Parathyroid adenoma (tissue), 2 donors: ENCODE data around the gene PLD4.

Source experiments
- H2AFZ ChIP-seq: fragments of 300-600 bp; sonication (generic); one replicate; pipeline ENCODE4 v1.7.0; 2017; ENCODE audit warnings: antibody characterized with exemption, mild to moderate bottlenecking
- H3K27ac ChIP-seq: fragments of 300-600 bp; sonication (generic); one replicate; pipeline ENCODE4 v1.7.0; 2017
- H3K27me3 ChIP-seq: fragments of 300-600 bp; sonication (generic); one replicate; pipeline ENCODE4 v1.7.0; 2017; ENCODE audit warnings: low read length; ENCODE audit not compliant: control insufficient read depth, insufficient read depth
- H3K36me3 ChIP-seq: fragments of 300-600 bp; sonication (generic); one replicate; pipeline ENCODE4 v1.7.0; 2017; ENCODE audit warnings: low read length; ENCODE audit not compliant: control insufficient read depth, insufficient read depth
- H3K4me1 ChIP-seq: fragments of 300-600 bp; sonication (generic); one replicate; pipeline ENCODE4 v1.7.0; 2017; ENCODE audit warnings: control low read depth
- H3K4me2 ChIP-seq: fragments of 300-600 bp; sonication (generic); one replicate; pipeline ENCODE4 v1.7.0; 2017; ENCODE audit warnings: low read length
- H3K4me3 ChIP-seq: fragments of 300-600 bp; sonication (generic); one replicate; pipeline ENCODE4 v1.7.0; 2017; ENCODE audit warnings: low read depth, low read length
- H3K79me2 ChIP-seq: fragments of 300-600 bp; sonication (generic); one replicate; pipeline ENCODE4 v1.7.0; 2017; ENCODE audit warnings: control low read depth
- H3K9ac ChIP-seq: fragments of 300-600 bp; sonication (generic); one replicate; pipeline ENCODE4 v1.7.0; 2017; ENCODE audit warnings: mild to moderate bottlenecking
- H3K9me3 ChIP-seq: fragments of 300-600 bp; sonication (generic); one replicate; pipeline ENCODE4 v1.7.0; 2017; ENCODE audit warnings: low read length; ENCODE audit not compliant: control insufficient read depth
- TF ChIP-seq, protein P1 (sequence below): fragments of 300-600 bp; sonication (generic); IDR thresholded peaks from one replicate; pipeline ENCODE4 v1.7.0; 2017; ENCODE audit warnings: antibody characterized with exemption, mild to moderate bottlenecking
- donor health status: primary hyperparathyroidism.

The PLD4 gene

GRCh38 chr14:104953896-104954656 is 29.4 kb downstream of the PLD4 start:
- Histone ChIP-seq H3K36me3 (no peaks in the 10 kb centered on the region), H2AFZ (no peak overlapping the region), H3K9ac (no peak overlapping the region), H3K9me3 (no peaks in the 10 kb centered on the region), H3K4me1 (no peaks in the 10 kb centered on the region), H3K27me3 (no peaks in the 10 kb centered on the region), H3K27ac (no peak overlapping the region), H3K4me2 (no peak overlapping the region), H3K79me2 (no peaks in the 10 kb centered on the region), H3K4me3 (no peak overlapping the region)
- TF ChIP-seq, protein P1, sequence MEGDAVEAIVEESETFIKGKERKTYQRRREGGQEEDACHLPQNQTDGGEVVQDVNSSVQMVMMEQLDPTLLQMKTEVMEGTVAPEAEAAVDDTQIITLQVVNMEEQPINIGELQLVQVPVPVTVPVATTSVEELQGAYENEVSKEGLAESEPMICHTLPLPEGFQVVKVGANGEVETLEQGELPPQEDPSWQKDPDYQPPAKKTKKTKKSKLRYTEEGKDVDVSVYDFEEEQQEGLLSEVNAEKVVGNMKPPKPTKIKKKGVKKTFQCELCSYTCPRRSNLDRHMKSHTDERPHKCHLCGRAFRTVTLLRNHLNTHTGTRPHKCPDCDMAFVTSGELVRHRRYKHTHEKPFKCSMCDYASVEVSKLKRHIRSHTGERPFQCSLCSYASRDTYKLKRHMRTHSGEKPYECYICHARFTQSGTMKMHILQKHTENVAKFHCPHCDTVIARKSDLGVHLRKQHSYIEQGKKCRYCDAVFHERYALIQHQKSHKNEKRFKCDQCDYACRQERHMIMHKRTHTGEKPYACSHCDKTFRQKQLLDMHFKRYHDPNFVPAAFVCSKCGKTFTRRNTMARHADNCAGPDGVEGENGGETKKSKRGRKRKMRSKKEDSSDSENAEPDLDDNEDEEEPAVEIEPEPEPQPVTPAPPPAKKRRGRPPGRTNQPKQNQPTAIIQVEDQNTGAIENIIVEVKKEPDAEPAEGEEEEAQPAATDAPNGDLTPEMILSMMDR, result no peak

- Histone ChIP-seq H3K4me2 (no peak overlapping the region), H3K9ac (no peak overlapping the region), H3K27me3 (no peaks in the 10 kb centered on the region), H3K9me3 (no peaks in the 10 kb centered on the region), H2AFZ (no peak overlapping the region), H3K4me3 (no peak overlapping the region), H3K27ac (no peak overlapping the region), H3K4me1 (no peaks in the 10 kb centered on the region), H3K36me3 (no peaks in the 10 kb centered on the region), H3K79me2 (no peaks in the 10 kb centered on the region)
- TF ChIP-seq, protein P1, result no peak
These were observed 30.2 kb downstream of the PLD4 start for GRCh38 chr14:104954746-104955395.

GRCh38 chr14:104955396-104955770 is 30.7 kb downstream of the PLD4 start:
- no peak overlapping the region for H2AFZ ChIP-seq
- no peaks in the 10 kb centered on the region for H3K27me3 ChIP-seq
- no peak overlapping the region for H3K4me2 ChIP-seq
- no peak overlapping the region for H3K9ac ChIP-seq
- H3K27ac ChIP-seq, result no peak overlapping the region
- no peaks in the 10 kb centered on the region for H3K36me3 ChIP-seq
- no peaks in the 10 kb centered on the region for H3K79me2 ChIP-seq
- H3K4me1 ChIP-seq, result no peaks in the 10 kb centered on the region
- TF ChIP-seq, protein P1, result no peak
- H3K4me3 ChIP-seq, result no peak overlapping the region
- H3K9me3 ChIP-seq, result no peaks in the 10 kb centered on the region

GRCh38 chr14:104956290-104956890 is 31.7 kb downstream of the PLD4 start:
- H3K4me3 ChIP-seq, result no peak overlapping the region
- TF ChIP-seq, protein P1, result no peak
- no peaks in the 10 kb centered on the region for H3K4me1 ChIP-seq
- H3K27ac ChIP-seq, result no peak overlapping the region
- H3K9me3 ChIP-seq, result no peaks in the 10 kb centered on the region
- H3K36me3 ChIP-seq, result no peaks in the 10 kb centered on the region
- no peaks in the 10 kb centered on the region for H3K27me3 ChIP-seq
- H3K79me2 ChIP-seq, result no peaks in the 10 kb centered on the region
- H3K9ac ChIP-seq, result no peak overlapping the region
- no peak overlapping the region for H3K4me2 ChIP-seq
- H2AFZ ChIP-seq, result no peak overlapping the region
